ENCODE results near the gene GFY.

The GFY gene

GRCh38 chr19:49425178-49425577 is at the start of gene GFY:
GFY (plus strand) TSS chr19:49425388; CDS start chr19:49426431, 1,043 bp downstream.
- no peak for DNase-seq

GRCh38 chr19:49378512-49378911 is 46.7 kb upstream of the GFY start:
- DNase-seq = no peak

- no peak for DNase-seq
Observed at GRCh38 chr19:49380391-49380790, 44.8 kb upstream of the GFY start.

GRCh38 chr19:49382639-49383038 is 42.5 kb upstream of the GFY start:
- DNase-seq = no peak

GRCh38 chr19:49383599-49383998 is 41.6 kb upstream of the GFY start:
- DNase-seq = no peak

- DNase-seq = no peak
Observed at GRCh38 chr19:49387936-49388372, 37.2 kb upstream of the GFY start, which contains the start of gene KASH5. KASH5 (plus strand) TSS chr19:49388249; CDS start chr19:49390884, 2,635 bp downstream.

GRCh38 chr19:49389406-49389805 is 35.8 kb upstream of the GFY start:
- DNase-seq = no peak

GRCh38 chr19:49390131-49390928 is 34.9 kb upstream of the GFY start:
- no peak for DNase-seq

GRCh38 chr19:49390929-49391359 is 34.2 kb upstream of the GFY start:
- no peak for DNase-seq

- DNase-seq = peak; percentile 61 to 87
Observed at GRCh38 chr19:49391581-49392399, 33.4 kb upstream of the GFY start.

GRCh38 chr19:49393881-49394280 is 31.3 kb upstream of the GFY start:
- DNase-seq = no peak

- DNase-seq = no peak
Observed at GRCh38 chr19:49395581-49396407, 29.4 kb upstream of the GFY start.

GRCh38 chr19:49396738-49397505 is 28.3 kb upstream of the GFY start:
- no peak for DNase-seq

- no peak for DNase-seq
Observed at GRCh38 chr19:49398001-49398615, 27.1 kb upstream of the GFY start.

- DNase-seq = no peak
Observed at GRCh38 chr19:49398931-49399330, 26.3 kb upstream of the GFY start.

- no peak for DNase-seq
Observed at GRCh38 chr19:49400029-49400428, 25.2 kb upstream of the GFY start.

- peak in 1 of 2 experiments; percentile 39 for DNase-seq
Observed at GRCh38 chr19:49403404-49404187, 21.6 kb upstream of the GFY start.

- no peak for DNase-seq
Observed at GRCh38 chr19:49407079-49407478, 18.1 kb upstream of the GFY start.

GRCh38 chr19:49407482-49408015 is 17.6 kb upstream of the GFY start:
- no peak for DNase-seq

- no peak for DNase-seq
Observed at GRCh38 chr19:49408816-49409440, 16.3 kb upstream of the GFY start.

Data from NCI-H446 (cell line).